GM11168 (cell line): ENCODE data around the gene SRGAP2.
"Not testable (repeated sequence)": the region's sequence is repeated elsewhere in the genome, so short reads cannot be mapped to it uniquely, and the experiment has no call there.

Experiments
- in situ Hi-C: fragments of 300-500 bp; cut with MboI; formaldehyde crosslinking; loops from one replicate; pipeline ENCODE4 v1.12.0; 2022; ENCODE audit warnings: low sequenced_read_pairs; ENCODE audit not compliant: unreplicated experiment

SRGAP2 gene

DNA sequence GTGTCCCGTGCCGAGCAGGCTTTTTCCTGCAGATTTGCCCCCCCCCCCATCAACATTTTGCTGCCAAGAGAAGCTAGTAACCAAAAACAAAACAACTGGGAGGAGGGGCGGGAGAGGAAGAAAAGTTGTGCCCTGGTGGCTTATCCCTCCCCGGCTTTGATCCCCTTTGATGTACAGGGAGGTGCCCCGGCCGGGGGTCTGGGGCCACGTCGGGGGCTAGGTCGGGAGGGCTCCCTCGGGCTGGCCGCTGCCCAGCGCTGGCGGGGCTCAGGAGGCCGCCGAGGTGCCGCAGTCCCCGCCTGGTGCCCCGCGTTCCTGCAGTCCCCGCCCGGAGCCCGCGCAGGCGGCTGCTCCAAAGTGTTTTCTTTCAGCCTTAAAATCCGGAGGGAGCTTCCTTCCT is 1.5 kb downstream of the SRGAP2 start:
- in situ Hi-C loops, result not testable (repeated sequence)

DNA sequence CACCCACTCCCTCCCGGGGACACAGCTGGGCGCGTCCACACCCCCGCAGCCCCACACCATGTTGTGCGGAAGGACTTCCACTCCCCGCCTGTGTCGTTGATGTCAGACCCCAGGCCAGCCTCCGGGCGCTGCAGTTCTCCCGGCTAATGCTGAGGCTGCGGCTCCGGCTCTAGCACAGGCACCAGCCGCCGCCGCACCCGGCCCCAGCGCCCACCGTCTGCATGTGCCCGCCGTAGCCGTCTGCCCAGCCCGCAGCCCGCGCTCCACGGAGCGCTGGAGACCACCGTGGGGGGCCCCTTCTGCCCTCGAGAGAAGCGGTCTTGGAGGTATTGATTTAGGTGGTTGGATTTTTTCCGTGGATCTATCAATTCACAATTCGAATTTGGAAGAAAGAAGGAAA is 2.2 kb downstream of the SRGAP2 start:
- in situ Hi-C loops, result not testable (repeated sequence)

DNA sequence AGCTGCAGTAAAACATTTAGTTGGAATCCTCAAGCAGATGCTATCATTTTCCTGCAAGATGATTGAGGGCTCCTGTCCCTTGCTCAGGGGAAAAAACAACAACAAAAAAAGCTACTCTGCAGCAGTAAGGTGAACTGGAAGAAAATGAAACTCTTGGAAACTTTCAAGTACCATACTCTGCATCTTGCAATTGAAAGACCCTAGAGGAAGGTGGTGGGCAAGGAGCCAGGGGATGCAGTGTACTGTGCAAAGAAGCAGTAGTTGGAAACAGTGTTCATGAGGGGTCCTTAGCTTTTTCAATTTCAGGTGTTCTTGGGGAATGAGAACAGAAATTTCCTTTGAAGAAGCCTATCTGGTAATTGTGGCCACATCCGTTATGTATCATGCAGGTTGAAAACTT is 7.5 kb downstream of the SRGAP2 start:
- in situ Hi-C loops, result not testable (repeated sequence)

DNA sequence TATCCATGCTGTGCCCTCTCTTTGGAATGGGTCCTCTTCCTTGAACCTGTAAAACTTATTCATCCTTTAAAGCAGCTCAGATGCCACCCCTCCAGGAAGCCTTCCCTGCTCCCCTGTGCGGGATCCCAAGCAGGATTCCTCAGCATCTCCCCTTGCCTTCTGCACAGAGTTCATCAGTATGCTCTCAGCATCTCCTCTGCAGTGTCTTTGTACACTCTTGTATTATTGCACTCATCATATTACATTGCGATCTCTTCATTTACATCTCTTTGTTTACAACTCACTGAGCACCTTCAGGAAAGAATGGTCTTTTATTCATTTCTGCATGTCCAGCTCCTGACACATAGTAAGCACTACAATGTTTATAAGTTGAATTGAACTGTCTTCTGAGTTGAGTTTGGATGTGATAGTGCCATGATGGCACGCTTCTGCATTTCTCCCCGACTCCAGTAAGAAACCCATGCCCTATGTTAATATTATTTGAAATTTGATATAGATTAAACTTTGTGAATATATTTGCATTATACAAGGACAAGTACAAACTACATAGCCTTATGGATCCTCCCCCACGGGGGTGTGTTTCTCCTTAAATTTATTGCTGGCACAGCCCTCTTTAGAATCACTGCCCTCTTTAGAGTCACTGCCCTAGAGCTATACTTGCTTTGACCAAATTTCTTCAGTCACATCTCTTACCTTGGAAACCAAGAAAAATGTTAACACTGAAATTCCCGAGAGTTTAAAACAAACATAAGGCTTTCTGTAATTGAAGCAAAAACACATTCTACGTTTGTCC is 12.5 kb downstream of the SRGAP2 start:
- in situ Hi-C loops, result not testable (repeated sequence)

DNA sequence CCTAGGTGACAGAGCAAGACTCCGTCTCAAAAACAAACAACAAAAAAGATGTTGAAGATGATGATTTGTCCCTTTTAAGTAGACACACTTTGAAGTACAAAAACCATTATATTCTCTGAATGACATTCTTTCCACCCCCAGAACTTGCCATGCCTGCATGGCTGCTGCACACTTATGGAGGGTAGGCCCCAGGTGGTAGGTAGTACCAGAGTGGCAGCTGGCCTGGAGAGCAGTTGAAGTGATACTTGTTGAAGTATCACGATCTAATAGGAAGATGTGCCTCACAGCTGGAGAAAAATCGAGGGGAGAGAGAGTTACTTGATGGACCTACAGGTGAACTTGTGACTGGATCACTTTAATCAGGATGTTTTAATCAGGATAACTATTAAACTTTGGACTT is 14.9 kb downstream of the SRGAP2 start:
- in situ Hi-C loops, result not testable (repeated sequence)

DNA sequence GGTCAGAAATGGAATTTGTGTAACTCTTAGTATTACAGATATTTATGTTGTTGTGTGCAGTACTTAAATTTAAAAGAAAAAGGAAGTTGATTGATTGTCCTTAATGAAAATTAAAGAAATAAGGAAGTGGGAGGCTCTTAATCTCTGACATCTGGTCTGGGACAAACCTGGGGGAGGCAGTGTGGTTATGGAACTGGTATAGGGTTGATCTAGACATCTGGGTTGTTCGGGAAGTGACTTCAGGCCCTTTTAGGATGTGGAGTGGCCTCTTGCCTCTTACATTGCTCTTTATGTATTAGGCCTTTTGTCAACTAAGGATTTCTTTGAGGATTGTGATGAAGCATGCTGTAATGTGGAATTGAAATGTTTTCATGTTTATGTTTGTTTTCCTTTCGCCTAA is 15.4 kb downstream of the SRGAP2 start:
- in situ Hi-C loops, result not testable (repeated sequence)

DNA sequence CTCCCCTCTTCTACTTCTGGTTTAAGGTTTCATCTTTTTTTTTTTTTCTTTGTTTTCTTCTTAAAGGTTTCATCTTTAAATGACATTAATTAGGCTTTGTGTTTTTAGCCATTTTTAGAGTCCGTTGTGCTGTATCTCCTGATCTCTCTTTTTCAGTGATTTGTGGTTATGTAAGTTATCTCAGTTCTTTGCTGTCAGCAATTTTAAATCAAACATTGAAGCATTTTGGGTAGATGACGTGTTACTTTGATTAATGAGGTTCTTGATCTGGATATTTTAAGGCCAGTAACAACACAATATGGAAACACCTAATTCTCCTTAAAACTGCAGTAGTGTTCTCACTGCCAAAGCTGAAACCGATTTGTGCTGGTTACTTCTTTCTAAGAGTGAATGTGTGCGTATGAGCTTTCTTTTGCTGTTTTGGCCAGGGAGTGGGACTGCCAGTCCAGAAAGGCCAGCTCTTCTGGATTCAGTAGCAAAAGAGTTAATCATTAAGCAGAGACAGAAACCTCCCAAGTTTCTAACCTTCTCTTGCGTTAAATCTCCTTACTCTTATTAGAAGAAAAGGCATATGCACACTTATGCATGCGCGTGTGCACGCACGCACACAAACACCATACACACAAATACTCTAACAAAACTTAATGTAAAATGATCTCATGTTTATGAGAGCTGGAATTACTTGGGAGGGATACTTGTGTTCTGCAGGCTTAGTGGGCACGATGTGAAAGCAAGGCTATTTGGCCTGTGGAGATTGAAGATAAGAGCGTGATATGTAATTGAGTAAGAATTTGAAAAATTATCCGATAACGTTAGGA is 16.4 kb downstream of the SRGAP2 start:
- in situ Hi-C loops, result not testable (repeated sequence)

DNA sequence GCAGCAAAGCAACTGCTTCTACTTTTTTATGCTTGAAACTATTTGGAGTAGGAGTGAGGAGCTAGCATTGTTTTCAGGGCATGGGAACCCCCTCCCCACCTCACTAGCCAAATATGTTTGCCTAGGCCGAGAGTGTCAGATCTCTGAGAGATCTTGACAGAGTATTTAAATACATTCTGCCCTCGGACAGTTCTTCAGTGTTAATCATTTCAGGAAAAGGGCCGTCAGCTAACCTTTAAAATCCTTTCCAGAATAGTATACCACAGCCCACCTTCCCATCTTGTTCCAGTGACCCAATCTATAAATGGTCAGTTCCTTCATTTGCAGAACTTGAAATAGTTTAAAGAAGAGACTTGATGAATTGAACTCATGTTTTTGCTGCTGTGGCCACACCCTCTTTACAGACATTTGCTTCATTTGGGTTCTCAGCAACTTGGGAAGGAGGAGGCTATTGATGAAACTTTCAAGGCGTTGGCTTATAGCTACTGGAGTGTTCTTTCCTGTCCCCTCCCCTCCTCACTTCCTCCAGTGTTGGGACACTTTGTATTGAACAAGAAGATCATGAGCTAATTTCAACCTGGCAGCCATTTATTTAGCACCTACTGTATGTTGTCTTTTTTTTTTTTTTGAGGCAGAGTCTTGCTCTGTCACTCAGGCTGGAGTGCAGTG is 17.1 kb downstream of the SRGAP2 start:
- in situ Hi-C loops, result not testable (repeated sequence)

DNA sequence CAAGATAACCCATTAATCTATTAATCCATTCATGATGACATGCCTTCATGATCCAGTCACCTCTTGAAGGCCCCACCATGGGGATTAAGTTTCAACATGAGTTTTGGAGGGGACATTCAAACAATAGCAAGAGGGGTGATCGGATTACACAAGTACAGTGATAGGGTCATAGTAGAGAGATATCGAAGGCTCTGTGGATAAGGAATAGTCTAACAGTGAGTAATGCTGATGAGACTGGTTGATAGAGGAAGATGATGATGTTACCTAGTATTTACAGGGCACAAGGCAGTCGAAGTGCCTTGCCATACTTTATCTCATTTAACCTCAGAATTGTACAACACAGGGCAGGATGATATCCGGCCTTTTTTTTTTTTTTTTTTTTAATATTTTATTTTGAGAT is 18.2 kb downstream of the SRGAP2 start:
- in situ Hi-C loops, result not testable (repeated sequence)

DNA sequence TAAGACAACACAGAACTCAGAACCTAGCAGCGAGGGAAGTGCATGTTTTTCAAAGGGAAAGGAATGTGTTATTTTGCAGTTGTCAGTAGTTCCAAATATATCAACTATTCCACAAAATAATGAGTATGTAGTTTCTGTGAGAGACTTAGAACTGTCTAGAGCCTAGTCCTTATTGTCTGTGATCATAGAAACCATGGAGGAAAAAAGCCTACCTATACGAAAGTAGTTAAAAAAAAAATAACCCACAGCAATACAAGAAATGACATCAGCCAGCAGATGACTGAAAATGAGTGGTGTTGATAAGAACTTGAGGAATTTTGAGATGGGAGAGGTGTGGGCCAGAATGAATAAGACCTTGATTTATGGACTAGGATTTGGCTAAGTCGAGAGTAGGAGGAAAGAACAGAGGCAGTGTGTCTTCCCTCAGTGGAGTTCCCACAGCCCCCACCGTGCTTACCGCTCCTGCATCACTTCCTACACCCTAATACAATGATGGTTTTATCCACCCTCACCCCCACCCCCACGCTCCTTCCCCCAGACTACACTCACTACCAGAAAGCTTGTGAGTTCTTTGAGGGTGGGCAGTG is 20.9 kb downstream of the SRGAP2 start:
- in situ Hi-C loops, result not testable (repeated sequence)

DNA sequence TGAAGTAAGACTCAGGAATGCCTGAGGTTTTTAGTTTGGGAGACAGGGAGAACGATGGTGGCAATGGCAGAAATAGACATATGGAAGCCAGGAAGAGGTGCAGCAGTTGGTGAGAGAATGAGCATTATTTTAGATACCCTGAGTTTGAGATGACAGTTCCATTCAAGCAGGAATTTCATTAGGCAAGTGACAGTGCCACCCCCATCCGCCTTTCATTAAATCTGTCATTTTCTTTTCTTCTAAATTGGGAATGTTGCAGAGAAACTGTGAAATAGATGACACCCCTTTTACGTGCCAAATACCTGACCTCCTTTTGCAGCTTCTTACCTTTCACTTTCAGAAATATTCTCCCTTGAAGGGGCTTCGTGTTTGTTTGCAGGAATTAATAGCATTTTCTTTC is 22.0 kb downstream of the SRGAP2 start:
- in situ Hi-C loops, result not testable (repeated sequence)

DNA sequence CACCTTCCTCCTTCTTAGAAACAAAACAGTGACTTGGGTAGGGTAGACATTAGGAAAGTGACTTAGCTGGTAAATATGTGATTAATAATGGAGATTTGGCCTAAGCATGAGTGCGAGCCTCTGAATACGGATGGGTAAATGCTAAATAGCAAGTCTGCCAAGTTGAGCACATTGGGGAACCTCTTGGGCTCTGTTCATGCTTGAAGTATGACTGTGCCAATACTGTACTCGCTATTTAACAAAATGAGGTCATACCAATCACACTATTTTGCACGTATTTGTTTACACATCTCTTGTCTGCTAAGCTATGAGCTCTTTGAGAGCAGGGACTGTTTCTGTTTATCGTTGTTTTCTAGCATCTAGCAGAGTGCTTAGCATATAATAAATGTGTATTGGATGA is 23.5 kb downstream of the SRGAP2 start:
- in situ Hi-C loops, result not testable (repeated sequence)

DNA sequence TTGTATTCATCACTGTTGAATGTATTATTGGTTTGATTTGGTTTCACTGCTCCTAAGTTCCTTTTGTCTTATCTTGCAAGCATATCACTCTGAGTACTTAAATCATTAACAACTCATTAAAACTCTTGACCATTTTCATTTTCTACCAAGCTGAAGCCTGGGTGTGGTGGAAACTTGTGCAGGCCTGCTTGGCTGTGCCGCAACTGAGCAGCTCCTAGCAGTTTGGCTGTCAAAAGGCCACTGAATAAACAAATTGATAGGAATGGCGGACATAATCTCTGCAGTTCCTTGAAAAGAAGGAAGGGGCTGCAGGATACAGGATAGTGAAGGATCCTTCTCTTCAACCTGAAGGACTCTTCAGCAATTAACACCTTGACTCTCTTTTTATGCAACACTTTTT is 25.9 kb downstream of the SRGAP2 start:
- in situ Hi-C loops, result not testable (repeated sequence)

DNA sequence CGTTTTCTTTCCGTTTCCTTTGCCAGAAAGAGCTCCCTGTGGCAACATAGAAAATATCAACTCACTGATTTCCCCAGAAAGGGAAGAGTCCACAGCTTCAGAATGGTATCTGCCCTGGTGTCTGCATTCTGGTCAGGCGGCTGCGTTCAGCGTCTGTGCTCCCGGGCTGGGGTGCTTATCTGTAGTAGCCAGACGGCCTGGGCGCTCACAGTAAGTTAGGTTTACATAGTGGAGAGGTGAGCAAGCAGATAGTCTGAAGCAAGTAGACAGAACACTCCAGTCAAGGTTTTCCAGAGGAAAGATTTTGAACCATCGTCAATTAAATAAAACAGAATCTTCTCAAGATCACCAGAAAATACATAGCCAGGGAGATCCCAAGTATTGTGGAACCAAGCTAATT is 28.6 kb downstream of the SRGAP2 start:
- in situ Hi-C loops, result not testable (repeated sequence)

DNA sequence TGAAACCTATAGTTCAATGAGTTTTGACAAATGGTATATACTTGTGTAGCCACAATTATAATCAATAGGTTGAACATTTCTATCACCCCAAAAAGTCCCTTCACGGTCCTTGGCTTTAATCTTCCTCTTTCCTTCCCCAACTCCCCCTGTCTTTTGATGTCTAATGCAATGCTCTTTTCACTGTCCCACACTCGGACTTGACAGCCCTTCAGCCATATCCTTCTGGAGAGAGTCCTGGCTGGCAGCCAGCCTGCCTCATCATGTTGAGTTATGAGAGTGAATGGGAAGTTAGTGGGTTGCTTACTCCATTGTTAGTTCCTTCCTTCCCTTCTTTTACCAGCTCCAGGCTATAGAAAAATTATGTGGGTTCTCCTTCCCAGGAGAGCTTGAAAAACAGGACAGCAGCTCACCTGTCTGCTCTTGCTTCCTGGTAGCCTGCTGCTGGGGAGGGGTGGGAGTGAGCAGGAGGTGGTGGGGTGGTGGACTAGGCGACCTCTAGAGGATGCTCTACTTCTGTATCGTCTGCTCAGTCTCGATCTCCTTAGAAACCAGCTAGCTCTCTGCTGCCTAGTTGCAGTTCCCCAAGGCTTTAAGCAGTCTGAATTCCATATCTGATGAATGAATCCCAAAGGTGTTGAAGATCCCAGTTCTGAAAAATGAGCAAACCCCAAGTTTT is 29.8 kb downstream of the SRGAP2 start:
- in situ Hi-C loops, result not testable (repeated sequence)

DNA sequence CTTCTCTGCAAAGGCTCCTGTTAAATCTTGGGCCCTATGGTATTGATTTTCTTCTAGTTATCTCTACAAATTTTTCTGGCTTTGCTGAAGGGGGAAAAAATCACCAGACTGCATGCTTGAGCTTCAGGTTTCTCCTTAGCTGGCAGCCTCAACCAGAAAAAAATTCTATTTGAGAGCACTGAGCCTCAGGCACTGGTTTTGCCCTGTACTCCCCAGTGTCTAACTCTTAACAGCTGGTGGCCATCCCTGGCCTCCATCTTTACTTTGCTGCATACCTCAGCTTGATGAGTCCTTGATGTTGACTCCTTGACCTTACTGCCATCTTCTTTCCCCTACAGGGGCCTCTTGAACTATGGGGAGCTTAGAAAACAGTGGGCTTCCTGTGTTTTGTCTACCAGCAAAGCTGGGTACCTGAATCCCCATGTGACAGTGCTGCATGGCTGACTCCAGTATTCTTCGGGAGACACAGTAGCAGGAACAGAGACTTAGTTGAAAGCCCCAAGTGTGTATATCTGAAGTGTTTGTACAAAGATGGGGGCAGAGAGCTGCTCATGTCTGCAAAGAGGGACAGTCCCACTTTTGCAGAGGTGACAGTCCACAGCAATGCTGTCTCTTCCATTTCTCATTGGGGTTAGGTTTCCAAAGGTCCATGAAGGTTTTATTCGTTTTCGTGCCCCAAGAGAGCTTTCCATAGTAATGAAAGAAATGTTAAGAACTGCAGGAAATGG is 31.0 kb downstream of the SRGAP2 start:
- in situ Hi-C loops, result not testable (repeated sequence)

DNA sequence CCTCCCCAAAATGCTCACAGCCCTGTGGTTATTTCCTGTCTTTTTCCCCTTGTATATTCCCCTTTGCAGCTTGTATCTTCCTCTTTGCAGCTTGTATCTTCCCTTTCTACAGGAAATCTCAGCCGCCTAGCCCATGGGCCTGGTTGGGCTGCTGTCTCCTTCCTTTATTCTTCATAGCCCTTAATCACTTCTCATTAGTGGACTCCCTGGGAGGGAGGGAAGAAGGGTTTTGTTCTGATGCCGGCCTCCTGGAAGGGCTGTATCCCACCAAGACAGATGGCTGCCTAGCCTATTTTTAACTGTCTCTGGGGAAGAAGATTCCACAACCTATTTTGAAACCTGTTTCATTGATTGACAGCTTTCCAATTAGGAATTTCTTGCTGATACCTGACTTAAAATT is 31.8 kb downstream of the SRGAP2 start:
- in situ Hi-C loops, result not testable (repeated sequence)

DNA sequence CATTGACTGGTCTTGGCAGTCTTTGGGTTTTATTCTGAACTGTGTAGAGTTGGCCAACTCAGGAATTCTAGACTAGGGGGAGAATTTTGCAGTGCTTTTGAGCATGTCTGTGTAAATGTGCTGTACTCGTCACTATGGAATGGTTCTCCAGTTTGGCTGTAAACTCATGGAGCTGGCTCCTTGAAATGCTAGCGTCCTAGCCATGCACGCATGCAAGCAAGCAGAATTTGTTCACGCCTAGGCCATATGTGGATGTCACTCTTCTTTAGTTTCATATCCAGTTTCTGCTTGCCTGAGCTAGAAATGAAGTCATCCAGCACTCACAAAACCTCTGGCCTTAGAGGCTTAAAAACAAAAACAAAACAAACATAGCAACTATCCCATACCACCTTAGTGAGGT is 36.9 kb downstream of the SRGAP2 start:
- in situ Hi-C loops, result not testable (repeated sequence)

DNA sequence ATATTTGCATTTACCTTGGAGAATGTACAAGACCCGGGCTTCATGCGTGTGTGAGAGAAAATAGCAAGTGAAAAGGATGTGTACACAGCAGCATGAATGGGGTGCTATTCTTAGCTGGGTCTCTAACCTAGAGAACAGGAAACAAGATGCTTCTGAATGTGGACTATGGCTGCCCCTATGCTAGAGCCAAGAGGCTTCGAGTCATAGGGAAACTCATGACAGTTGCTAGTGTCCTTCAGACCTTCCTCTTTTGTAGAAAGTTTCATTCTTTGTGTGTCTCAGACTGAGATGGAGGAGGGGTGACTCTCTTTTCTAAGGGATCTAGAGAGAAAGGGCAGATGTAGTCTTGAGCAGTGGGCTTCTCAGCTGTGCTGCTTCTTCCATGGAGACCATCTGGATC is 40.0 kb downstream of the SRGAP2 start:
- in situ Hi-C loops, result not testable (repeated sequence)
